Ovary (tissue), 9 donors: ENCODE results near the gene CRYBG1. TPM values are rescaled to one million over a fixed set of nuclear protein-coding genes. Genes with fewer than 3 reads are reported as not detected.

Source experiments
- DNase-seq, 5 donors: peaks; one replicate each; pipeline ENCODE4 v3.0.0-alpha.2; 2019 to 2020
- H3K27ac ChIP-seq, 2 donors: fragments of 200-600 bp; one replicate each; pipeline versions ENCODE4 v1.5.1 to v1.8.0; 2019 to 2022
- H3K27me3 ChIP-seq: fragments of 200-600 bp; one replicate; pipeline ENCODE4 v1.8.0; 2022
- H3K36me3 ChIP-seq: fragments of 200-600 bp; sonication (generic); one replicate; pipeline ENCODE4 v1.5.1; 2019
- H3K4me1 ChIP-seq: one replicate; pipeline ENCODE4 v1.8.1; 2013; ENCODE audit warnings: mild to moderate bottlenecking, moderate library complexity; ENCODE audit not compliant: insufficient read depth
- H3K4me3 ChIP-seq: fragments of 200-600 bp; sonication (generic); one replicate; pipeline ENCODE4 v1.5.1; 2017
- H3K9me3 ChIP-seq, 2 donors: fragments of 200-600 bp in 1 of 2; sonication (generic) in 1 of 2; one replicate each; pipeline versions ENCODE4 v1.5.1 to v1.8.1; 2013 to 2019; ENCODE audit warnings: mild to moderate bottlenecking in 1 of 2, moderate library complexity in 1 of 2
- CTCF ChIP-seq, 3 donors: fragments of 450-650 bp in 2 of 3; fragments of 200-600 bp in 1 of 3; IDR thresholded peaks; one replicate each; pipeline versions ENCODE4 v1.5.1 to v1.8.0; 2016 to 2022; ENCODE audit warnings: antibody characterized with exemption in 3 of 3, mild to moderate bottlenecking in 1 of 3
- EP300 ChIP-seq: sonication (generic); formaldehyde crosslinking; IDR thresholded peaks from one replicate; pipeline ENCODE4 v1.6.1; 2017; ENCODE audit warnings: antibody characterized with exemption
- POLR2A ChIP-seq: fragments of 450-650 bp; IDR thresholded peaks from one replicate; pipeline ENCODE4 v1.6.1; 2017; ENCODE audit warnings: antibody characterized with exemption, mild to moderate bottlenecking, moderate library complexity
- WGBS, 3 donors: extraction: QIAGEN DNeasy Blood & Tissue Kit in 1 of 3; methylation state at CpG; one replicate each; pipeline versions ENCODE4 v1.1.5 to v1.1.7; 2013 to 2017; 5-methylcytosine and 5-hydroxymethylcytosine counted together
- intact Hi-C, 4 donors: fragments of 100-400 bp; cut with DNase I; formaldehyde crosslinking; loops; one replicate each; pipeline versions ENCODE4 v1.11.0 to v1.15.1; 2022 to 2023
- polyA plus RNA-seq, 2 donors: library from polyadenylated mRNA; stranded (reverse); fragments of 200-250 nt in 1 of 2; fragments of 350-450 nt in 1 of 2; fragmentation: Illumina TruSeq in 1 of 2; extraction: RNeasy Lipid Tissue Mini Kit (QIAGEN cat#74804) in 1 of 2; gene quantifications; one replicate each; pipeline ENCODE4 v1.2.3, GENCODE V29; 2013 to 2014
- total RNA-seq, 7 donors: library from RNA; depleted of rRNA in 2 of 7; stranded (reverse); fragments of >200 nt in 2 of 7; fragmentation: NEBNext Ultra II Directional in 3 of 7; extraction: Animal tissue kit (Norgen Biotek cat#: 25700) in 3 of 7; gene quantifications; one replicate each; pipeline versions ENCODE4 v1.1.0 to v1.2.4, GENCODE V29; 2016 to 2023
- donor health status: DM: no; HTN: no; CAD: no; lungs with moderate emphysema.
- donor health status: DM: no; HTN: no; CAD: no.
- donor health status: Bipolar disorder and iron deficiency.
- donor health status: DM: yes; HTN: yes; CAD: no.
- donor health status: DM: no; HTN: no; CAD: no.
- donor health status: DM: yes; HTN: yes; CAD: no.

CRYBG1 gene
- total and polyA plus RNA-seq, 9 donors: 1.5 to 7.4 (median 3.8) TPM

GRCh38 chr6:106599440-106599839 lies 238.9 kb downstream of the CRYBG1 start:
- TF ChIP-seq POLR2A (no peak), CTCF (IDR thresholded peaks at IDR 0.05) (no peak), EP300 (no peak)
- Histone ChIP-seq H3K27ac (no peak overlapping the region), H3K4me1 (no peaks in the 10 kb centered on the region), H3K9me3 (peaks cover 0 to under 1% of the 10 kb centered on the region in 2 donors), H3K27me3 (no peaks in the 10 kb centered on the region), H3K4me3 (no peak overlapping the region), H3K36me3 (no peaks in the 10 kb centered on the region)
- no peak for DNase-seq
- intact Hi-C loops: no loop called here
- 48 to 90% (median 88%) methylated on average over 2 of the region's 2 CpGs for WGBS, 3 donors

GRCh38 chr6:106600329-106600728 lies 239.8 kb downstream of the CRYBG1 start:
- no peak overlapping the region for H3K4me3 ChIP-seq
- no peak overlapping the region for H3K27ac ChIP-seq
- no peak for TF ChIP-seq POLR2A
- TF ChIP-seq CTCF (IDR thresholded peaks at IDR 0.05): no peak
- no peak for TF ChIP-seq EP300
- no peaks in the 10 kb centered on the region for H3K36me3 ChIP-seq
- no peak for DNase-seq
- intact Hi-C loops: no loop called here
- no peaks in the 10 kb centered on the region for H3K27me3 ChIP-seq
- peaks cover 0 to 6% of the 10 kb centered on the region in 2 donors for H3K9me3 ChIP-seq
- WGBS, 3 donors: 96 to 99% (median 96%) methylated on average over 2 of the region's 2 CpGs
- no peaks in the 10 kb centered on the region for H3K4me1 ChIP-seq

GRCh38 chr6:106608080-106608668 lies 247.7 kb downstream of the CRYBG1 start:
- Histone ChIP-seq H3K36me3 (no peaks in the 10 kb centered on the region), H3K27ac (no peak overlapping the region), H3K9me3 (peaks cover 0 to 6% of the 10 kb centered on the region in 2 donors), H3K4me1 (no peaks in the 10 kb centered on the region), H3K4me3 (no peak overlapping the region), H3K27me3 (no peaks in the 10 kb centered on the region)
- no peak for DNase-seq
- 21 to 33% (median 32%) methylated on average over 2 of the region's 2 CpGs for WGBS, 3 donors
- TF ChIP-seq CTCF (IDR thresholded peaks at IDR 0.05) (no peak), POLR2A (no peak), EP300 (no peak)
- intact Hi-C loops: no loop called here

GRCh38 chr6:106609699-106610098 lies 249.2 kb downstream of the CRYBG1 start:
- intact Hi-C loops: no loop called here
- no peak for DNase-seq
- Histone ChIP-seq H3K27me3 (no peaks in the 10 kb centered on the region), H3K4me1 (no peaks in the 10 kb centered on the region), H3K4me3 (no peak overlapping the region), H3K9me3 (peaks cover 0 to 3% of the 10 kb centered on the region in 2 donors), H3K36me3 (no peaks in the 10 kb centered on the region), H3K27ac (no peak overlapping the region)
- TF ChIP-seq CTCF (IDR thresholded peaks at IDR 0.05) (no peak), POLR2A (no peak), EP300 (no peak)
- WGBS, 3 donors: 75 to 79% (median 78%) methylated on average over 6 of the region's 6 CpGs
